HG03442 (cell line): ENCODE results near the gene TTC1.
"Not testable (repeated sequence)": the region's sequence is repeated elsewhere in the genome, so short reads cannot be mapped to it uniquely, and the experiment has no call there.

Experiments
- ATAC-seq: cut with Tn5 transposase; IDR thresholded peaks from one replicate; pipeline ENCODE4 v1.9.1; 2021; ENCODE audit warnings: mild to moderate bottlenecking, moderate library complexity; ENCODE audit not compliant: unreplicated experiment

Gene TTC1

DNA sequence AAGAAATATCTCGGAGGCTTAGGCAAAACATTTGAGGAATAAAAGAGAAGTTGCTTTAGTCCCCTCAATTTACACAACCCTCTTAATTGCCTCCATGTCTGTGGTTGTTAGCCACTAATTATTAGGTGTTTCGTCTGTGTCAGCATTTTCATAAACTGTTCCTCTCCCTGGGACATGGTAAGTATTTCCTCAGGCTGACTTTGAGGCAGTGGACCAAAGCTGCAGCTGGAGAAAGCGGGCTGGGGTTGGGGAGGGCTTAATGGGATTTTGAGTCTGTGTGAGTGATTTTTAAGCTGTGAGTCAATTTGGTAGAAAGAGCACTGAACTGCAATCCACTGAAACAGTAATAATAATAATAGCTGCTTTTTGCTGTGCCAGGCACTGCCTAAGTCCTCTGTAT is 13.0 kb upstream of the TTC1 start:
- ATAC-seq = no peak

DNA sequence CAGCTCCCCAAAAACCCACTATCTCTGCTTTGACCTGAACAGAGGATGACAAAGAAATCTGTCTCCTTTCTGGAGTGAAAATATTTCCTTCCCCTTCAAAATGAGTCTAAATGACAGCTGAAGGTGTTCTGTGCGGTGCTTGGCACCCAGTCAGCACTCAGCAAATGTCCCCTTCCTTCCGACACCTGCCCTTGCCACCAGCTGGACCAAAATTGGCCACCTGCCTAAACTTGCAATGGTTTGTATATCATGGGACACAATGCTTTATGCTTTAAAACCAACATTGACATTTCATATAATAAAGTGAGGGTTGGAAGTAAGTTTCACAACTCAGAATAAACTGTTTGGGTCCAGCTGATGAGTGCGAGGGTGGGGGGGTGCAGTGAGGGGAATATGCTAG is 7.5 kb upstream of the TTC1 start:
- no peak for ATAC-seq

DNA sequence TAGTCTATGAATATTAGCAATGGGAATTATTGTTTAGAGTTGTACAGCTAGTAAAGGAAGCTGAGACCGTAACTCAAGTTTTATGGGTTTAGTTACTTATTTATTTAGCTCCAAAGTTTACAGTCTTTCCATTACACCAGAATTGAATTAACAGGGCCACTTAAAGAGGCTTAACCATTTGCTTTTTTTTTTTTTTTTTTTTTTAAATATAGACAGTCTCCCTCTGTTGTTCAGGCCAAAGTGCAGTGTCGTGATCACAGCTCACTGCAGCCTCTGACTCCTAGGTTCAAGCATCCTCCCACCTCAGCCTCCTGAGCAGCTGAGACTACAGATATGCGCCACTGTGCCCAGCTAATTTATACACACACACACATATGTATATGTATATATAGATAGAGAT is 1.4 kb upstream of the TTC1 start:
- no peak for ATAC-seq

DNA sequence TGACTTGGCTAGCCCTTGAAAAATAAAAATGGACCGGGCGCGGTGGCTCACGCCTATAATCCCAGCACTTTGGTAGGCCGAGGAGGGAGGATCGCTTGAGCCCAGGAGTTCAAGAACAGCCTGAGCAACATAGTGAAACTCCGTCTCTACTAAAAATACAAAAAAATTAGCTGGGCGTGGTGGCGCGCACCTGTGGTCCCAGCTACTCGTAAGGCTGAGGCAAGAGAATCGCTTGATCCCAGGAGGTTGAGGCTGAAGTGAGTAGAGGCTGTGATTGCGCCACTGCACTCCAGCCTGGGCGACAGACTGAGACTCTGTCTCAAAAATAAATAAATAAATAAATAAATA is 436 bp upstream of the TTC1 start:
- peak; percentile 7 for ATAC-seq

DNA sequence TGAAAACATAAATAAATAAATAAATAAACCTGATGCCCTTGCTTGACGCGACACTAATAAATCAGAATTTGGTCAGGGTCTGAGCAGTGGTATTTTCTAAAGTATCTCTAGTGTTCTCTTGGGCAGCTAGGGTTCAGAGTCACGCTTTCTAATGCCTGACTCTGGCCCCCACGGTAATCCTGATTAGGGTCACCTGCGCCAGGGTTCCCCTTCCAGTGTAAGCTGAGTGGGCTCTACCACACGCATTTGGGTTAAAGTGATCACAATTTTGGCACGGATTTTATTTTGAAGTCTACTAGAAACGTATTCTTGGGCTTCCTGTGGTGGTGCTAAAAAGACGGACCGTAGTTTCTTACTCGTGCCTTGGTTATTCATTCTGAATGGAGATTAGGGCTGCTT is 651 bp downstream of the TTC1 start:
- ATAC-seq = no peak

DNA sequence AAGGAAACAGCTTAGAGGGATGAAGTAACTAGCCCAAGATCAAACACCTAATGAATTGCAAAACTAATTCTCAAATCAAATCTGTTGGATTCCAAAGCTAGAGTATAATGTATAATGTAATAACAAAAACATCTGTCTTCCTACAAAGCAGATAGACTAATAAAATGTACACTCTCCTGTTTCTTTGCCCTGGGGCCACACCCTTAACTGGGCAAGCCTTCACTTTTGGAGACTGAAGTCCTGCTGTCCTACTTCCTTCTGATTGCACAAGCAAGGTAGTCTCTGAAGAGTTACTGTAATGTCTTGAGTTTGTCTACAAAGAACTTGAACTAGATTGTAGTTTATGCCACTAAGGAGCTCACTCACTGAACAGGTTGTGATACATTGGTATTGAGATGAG is 2.5 kb downstream of the TTC1 start:
- no peak for ATAC-seq

DNA sequence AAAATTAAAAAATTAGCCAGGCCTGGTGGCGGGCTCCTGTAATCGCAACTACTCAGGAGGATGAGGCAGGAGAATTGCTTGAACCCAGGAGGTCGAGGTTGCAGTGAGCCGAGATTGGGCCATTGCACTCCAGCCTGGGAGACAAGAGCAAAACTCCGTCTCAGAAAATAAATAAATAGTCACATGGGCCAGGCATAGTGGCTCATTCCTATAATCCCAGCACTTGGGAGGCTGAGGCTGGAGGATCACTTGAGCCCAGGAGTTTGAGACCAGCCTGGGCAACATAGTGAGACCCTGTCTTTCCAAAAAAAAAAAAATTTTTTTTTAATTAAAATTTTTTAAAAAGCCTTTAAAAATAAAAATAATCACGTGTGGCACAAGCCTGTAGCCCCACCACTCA is 5.3 kb downstream of the TTC1 start:
- ATAC-seq = not testable (repeated sequence)

DNA sequence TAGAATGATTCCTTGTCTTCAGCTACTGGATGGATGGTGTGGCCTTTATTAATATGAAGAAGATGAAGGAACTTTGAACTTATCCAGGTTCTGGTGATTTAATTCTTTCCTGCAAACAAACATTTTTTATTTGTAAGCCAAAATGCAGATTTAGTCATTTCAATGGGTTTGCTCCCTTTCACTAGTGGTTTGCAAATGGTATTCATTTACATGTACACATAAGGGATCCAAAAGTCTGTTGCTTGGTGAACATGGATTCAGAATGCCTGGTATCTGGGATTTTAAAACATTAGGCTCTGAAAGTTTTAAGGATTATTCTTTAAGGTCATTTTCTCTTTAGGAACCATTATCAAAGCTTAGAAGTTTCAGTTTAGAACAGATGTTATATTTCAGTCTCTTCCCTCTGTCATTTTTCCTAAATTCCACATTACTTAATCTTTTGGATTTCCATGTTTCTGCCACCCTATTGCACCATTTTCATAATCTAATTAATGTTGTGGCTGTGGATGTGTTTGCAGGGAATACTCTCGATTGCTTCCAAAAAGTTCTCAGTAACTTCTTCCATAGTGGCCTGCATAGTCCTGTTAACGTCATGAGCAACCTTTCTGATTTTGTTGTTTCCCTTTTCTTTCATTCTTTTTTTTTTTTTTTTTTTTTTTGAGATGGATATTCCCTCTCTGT is 10.1 kb downstream of the TTC1 start:
- no peak for ATAC-seq

DNA sequence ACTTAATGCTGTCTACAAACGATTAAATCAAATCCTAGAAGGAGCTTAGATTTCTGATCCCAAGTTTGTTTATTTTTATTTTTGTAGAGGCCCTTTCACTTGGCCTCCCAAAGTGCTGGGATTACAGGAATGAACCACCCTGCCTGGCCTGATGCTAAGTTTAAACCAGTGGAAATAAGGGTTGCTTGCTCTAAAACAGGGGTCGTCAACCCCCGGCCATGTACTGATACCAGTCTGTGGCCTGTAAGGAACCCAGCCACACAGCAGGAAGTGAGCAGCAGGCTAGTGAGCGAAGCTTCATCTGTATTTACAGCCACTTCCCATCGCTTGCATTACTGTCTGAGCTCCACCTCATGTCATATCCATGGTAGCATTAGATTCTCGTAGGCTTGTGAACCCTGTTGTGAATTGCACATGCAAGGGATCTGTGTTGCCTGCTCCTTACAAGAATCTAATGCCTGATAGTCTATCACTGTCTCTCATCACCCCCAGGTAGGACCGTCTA is 11.4 kb downstream of the TTC1 start:
- no peak for ATAC-seq

DNA sequence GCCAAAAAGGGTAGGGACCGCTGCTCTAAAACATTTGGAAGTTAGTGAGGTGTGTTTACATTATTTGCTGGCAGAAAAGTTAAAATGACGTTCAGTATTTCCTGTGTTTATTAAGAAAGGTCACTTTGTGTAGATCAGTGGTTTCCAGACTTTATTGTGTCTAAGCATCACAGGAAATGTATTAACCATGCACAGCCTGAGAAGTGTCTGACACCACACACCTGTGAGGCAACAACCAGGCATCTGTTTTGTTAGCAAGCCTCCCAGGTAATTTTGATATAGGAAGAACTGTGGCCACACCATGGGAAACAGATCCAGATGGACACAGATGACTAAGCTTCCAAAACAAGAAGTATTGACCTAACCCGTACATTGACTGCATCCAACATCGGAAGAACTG is 12.0 kb downstream of the TTC1 start:
- no peak for ATAC-seq

DNA sequence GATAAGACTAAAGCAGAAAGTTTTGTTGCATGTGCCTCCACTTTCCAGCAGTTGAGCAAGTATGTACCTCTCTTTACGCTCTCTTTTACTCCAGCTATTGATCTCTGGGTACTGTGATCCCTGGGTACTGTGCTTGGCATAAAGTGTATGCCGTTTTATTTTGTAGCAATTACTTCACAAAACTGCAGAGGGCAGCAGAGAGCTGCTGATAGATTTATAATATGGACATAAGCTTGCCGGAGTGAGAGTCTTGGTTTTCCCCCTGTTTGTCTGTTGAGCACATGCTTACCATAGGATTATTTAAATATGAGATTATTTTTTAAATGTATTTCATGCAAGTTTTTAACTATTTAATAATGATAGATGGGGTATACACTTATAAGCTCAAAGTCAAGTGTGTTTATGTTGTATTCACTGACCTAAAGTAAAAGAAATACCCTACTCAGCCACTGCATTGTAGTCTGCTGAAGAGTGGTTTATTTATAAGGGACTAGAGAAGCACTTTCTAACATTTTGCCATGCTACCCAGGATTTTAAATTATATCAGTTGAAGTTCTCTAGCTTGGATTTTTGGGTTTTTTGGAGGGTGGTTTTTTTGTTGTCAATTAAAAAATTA is 13.0 kb downstream of the TTC1 start:
- peak; percentile 88 for ATAC-seq

DNA sequence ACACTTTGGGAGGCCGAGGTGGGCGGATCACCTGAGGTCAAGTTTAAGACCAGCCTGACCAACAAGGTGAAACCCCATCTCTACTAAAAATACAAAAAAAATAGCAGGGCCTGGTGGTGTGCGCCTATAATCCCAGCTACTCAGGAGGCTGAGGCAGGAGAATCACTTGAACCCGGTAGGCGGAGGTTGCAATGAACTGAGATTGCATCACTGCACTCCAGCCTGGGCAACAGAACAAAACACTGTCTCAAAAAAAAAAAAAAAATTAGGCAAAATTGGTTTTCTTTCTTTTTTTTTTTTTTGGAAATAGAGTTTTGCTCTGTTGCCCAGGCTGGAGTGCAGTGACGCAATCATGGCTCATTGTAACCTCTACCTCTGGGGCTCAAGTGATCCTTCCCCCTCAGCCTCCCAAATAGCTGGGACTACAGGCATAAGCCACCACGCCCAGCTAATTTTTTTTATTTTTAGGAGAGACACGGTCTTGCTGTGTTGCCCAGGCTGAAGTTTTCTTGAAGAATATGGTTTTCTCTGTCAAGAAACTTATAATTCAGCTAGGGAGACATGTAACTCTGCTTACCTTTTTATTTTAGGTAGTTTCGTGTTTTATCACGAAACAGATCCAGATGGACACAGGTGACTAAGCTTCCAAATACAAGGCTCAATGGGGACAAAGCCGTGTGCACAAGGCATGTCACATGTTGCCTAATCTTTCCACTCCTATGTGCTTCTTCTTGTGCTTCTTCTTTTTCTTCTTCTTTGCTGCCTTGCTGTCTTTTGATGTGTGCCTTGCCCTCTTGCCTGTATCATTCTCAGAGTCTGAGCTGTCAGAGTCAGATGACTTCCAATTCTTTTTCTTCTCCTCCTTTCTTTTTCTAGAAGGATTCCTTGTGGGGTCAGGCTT is 14.3 kb downstream of the TTC1 start:
- no peak for ATAC-seq

DNA sequence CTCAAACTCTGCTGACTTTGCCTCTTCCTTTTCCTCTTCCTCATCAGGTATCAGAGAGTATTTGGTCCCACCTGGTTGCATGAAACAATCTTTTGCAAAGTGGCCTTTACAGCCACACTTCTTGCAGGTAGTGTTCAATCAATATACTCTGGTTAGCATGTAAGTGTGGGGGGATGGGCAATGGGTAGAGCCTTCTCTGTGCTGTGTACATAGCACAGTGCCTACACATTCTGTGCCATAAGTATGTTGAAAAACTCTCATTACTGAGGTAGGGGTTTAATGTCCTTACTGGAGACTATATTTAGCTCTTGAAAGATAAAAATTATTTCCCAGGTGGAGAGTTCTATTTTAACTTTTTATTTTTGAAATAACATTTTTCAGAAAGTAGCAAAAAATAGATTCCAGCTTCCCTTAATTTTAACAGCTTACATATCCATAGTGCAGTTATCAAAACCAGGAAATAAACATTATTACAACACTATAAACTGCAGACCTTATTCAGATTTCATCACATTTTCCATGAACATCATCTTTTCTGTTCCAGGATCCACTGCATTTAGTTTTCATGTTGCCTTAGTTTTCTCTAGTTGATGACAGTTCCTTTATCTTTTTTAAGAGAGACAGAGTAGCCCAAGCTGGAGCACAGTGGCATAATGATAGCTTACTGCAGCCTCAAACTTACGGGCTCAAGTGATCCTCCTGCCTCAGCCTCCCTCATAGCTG is 15.1 kb downstream of the TTC1 start:
- ATAC-seq = no peak

DNA sequence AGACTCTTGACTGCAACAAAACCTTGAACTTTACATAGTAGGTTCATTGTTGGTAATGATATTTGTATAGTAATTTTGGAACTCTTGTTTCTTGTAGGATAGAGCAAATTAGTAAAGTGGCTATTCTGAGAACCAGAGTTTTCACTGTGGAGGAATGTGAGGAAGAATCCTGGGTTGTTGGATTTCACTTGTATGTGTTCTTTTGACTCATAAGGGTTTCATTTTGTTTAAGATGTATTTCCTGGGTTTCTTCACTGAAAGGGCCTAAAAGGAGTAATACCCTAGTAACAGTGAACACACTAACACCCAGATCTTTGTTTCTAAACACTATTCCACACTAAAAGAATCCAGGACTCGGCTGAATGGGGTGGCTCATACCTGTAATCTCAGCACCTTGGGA is 20.1 kb downstream of the TTC1 start:
- ATAC-seq = no peak

DNA sequence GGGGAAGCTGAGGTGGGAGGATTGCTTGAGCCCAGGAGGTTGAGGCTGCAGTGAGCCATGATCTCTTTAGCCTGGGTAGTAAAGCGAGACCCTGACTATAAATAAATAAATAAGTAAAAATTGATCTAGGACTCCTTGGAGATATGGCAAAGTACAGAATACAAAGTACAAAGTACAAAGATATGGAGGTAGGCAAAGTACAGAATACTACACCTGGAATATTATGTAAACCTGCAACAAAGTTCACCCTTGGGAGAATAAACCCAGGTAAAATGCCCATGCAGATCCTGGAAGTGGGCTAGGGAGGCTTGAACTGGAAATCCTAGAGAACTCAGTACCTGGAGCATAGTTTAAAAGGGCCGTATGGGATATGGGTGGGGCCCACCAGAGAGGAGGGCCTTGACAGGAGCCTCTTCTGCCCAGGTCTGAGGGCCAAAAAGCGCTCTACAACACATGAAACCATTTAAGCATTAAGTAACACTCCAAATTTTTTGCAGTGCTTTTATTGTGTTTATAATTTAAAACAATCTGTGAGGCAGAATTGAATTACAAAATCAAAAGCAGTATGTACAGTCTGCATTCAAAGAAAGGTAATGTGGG is 20.7 kb downstream of the TTC1 start:
- no peak for ATAC-seq

DNA sequence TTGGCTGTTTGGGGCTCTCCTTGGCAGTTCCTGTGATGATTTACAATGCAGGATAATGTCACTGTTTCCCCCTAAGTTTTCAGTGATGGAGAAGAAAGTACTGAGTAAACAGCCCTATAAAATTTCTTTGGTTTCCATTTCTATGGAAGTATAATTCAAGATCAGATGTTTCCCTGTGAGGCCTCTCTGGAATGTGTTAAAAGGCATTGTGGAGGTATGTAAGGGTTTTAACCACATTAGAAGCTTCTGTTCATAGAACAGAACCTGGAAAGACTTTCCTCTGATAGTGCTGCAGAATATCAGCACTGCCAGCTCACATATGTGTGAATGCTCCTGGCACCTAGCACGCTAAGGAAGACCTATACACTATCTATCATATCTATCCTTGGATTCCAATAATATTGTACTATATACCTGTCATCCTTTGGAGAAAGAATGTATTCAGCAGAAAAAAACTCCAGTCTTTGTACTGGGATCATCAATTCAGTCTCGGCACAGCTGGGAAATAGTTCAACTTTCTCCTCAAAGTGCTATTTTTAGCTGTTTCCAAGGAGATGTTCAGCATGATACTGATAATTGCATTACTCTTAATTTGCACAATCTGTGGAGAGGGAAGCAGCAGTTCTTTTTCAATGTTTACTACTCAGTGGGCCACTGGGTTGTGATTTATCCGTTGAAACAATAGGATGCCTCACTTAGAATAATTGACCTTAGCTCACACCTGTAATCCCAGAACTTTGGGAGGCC is 21.9 kb downstream of the TTC1 start:
- no peak for ATAC-seq

DNA sequence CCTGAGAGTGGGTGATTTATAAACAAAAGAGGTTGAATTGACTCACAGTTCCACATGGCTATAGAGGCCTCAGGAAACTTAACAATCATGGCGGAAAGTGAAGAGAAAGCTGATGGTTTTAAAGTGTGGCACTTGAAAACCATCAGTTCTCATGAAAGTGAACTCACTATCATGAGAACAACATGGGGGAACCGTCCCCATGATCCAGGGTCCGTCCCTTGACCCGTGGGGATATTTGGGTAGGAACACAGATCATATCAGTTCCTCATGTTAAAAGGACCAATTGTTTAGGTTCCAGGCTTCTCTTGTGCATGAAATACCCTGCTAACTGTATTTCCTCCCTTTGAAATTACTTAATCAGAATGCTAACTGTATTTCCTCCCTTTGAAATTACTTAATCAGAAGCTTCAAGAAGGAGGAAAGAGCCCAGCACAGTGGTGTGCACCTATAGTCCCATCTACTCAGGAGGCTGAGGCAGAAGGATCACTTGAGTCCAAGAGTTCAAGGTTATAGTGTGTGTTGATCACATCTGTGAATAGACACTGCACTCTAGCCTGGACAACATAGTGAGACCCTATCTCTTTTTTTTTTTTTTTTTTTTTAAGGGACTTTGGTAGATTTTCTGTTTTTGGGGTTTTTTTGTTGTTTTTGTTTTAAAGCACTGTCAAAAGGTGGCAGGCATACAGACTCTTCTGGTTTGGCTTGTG is 24.8 kb downstream of the TTC1 start:
- ATAC-seq = no peak

DNA sequence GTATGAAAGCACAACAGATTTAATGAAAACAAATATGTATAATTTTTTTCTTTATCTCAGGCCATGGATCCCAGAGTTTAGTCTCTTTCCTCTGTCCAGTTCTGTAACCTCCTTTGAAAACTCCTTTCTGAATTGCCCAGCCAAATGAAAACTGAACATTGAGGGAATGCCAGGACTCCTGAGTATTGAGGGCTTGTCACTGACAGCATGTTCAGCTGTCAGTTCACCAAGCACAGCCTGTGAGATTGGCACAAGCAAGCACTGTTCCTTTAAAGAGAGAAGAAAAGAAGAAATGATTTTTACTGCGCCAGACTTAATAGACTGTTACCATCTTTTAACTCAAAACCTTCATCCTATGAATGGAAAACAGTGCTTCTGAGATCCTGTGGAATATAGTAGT is 27.3 kb downstream of the TTC1 start:
- ATAC-seq = no peak

DNA sequence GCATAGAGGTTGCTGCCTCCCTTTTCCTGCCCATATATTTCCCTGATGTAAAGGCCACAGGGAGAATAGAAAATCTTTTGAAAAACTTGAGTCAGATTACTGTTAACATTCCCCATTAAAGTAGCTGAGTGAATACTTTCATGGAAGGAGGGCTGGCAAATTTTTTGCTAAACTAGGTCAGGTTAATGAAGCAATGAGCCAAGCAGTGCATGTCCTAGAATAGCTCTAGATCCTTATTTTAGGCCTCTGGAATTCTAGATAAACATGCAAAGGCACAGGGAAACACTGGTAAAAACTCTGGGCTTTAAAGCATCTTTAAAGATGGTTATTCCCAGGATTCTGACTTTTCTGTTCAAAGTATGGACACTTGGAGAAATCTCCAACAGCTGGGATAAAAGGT is 27.9 kb downstream of the TTC1 start:
- no peak for ATAC-seq
